NCI-H82 (cell line): ENCODE measurements around the gene GPR55.

Experiments
- DNase-seq: peaks from one replicate; lab custom pipeline; 2025; lab: John Stamatoyannopoulos, UW

Gene GPR55

DNA sequence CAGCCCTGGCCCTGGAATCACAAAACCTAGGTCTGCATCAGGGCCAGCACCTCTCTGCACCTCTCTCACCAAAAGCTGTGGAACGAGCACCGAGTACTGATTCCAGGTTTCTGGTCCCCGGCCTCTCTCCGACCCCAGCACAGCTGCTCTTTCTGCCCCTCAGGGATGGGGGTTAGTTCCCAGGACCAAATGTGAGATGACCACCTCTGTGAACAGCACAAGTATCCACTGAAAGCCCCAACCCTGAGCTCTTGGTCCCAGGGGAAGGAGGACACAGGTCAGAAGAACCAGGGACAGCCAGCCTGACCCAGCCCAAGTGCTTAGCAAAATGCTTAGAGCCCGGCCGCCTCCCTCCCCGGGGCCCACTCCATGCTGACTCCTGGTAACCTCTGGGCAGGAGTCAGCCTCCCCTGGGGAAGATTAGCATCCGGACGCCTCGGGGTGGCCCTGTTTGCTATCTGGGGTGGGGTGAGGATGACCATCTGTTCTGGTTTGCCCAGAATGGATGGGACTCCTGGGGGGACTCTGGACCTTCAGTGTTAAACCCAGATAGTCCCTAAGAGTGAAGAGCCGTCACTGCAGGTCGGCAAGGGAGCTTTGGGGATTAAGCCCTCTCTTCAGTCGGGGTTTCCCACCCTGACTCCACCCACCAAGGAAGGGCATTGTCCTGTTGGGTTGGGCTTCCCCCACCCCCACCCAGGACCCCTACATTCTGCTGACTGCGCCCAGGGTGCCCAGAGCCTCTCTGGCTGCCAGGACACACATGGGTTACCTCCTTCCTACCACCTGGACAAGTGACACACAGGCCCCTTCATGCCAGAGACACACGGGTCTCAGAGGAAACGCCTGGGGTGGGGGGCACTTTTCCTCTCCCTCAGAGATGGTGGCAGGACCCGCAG lies 9.4 kb upstream of the GPR55 start:
- DNase-seq: no peak

- no peak for DNase-seq
Observed at GRCh38 chr2:230933521-230934180, 8.6 kb upstream of the GPR55 start.

GRCh38 chr2:230932556-230933511 lies 7.8 kb upstream of the GPR55 start:
- DNase-seq: no peak

DNA sequence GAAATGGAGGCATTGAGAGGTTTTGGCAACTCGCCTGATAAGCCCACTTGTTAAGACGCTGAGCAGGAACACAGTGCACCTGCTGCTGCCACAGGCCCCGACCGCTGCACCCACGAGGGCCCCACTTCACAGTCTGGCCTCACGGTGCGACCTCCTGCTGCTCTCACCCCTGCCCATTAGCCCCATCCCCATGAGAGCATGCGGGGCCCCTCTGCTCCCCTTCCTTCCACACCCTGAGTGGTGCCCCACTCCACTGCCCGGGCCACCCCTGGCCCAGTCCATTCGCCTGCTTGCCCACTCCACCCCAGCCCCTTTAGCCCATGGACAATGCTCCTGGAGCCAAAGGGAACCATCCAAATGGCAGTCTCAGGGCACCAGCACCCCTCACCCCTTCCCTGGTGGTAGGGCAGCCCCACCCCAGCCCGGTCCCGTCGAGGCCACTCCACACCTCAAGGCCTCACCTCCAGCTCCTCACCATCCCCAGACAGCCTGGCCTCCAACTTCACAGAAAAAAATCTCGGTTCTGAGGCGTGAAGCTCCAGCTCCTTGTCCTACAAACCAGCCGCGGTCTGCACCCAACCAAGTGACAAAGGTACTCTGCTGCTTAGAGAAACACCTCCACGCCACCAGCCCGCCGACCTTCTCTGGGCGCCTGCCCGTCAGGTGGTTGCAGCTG lies 6.7 kb upstream of the GPR55 start:
- no peak for DNase-seq

DNA sequence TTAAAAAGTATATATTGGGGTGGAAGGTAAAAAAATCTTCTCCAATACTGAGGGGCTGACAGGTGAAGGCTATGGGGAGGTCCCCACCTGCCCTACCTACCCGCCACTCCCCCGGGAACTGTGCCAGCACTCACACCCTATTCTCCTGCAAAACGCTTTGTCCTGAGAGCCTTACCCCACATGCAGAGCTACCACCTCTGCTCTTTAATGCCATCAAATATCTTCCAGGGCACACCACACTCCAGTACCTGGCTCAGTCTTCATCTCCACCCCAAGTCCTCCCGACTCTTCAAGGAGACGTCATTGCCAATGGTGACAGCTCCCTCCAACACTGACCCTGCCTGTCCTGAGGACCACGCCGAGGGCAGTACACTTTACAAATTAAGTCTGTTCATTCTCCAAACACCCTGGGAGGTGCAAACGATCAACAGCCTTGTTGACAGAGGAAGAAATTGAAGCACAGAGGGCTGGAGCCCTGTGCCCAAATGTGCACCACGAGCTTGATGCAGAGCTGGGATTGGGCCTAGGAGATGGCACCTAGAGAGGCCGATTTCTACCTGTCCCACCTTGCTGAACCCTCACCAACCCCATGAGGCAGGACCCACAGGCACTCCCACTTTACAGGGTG lies 6.0 kb upstream of the GPR55 start:
- no peak for DNase-seq

DNA sequence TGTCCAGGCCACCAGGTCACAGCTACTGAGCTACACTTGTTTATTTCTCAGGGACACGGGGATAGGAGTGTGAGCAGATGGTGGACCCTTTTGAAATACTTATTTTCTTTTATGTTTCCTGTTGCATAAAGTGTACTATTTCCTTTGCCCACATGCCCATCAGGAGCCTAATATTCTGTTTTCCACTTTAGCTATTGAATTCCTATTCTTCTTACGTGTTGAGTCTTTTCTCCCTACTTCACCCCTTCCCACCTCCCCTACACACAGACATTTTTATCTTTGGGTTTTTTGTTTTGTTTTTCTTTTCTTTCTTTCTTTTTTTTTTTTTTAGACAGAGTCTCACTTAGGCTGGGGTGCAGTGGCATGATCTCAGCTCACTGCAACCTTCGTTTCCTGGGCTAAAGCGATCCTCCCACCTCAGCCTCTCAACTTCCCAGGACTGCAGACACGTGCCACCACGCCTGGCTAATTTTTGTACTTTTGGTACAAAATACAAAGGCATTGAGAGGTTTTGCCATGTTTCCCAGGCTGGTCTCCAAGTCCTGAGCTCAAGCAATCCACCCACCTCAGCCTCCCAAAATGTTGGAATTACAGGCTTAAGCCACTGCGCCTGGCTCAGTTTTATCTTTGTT lies 5.2 kb upstream of the GPR55 start:
- DNase-seq: no peak

GRCh38 chr2:230929381-230930148 lies 4.5 kb upstream of the GPR55 start:
- no peak for DNase-seq

DNA sequence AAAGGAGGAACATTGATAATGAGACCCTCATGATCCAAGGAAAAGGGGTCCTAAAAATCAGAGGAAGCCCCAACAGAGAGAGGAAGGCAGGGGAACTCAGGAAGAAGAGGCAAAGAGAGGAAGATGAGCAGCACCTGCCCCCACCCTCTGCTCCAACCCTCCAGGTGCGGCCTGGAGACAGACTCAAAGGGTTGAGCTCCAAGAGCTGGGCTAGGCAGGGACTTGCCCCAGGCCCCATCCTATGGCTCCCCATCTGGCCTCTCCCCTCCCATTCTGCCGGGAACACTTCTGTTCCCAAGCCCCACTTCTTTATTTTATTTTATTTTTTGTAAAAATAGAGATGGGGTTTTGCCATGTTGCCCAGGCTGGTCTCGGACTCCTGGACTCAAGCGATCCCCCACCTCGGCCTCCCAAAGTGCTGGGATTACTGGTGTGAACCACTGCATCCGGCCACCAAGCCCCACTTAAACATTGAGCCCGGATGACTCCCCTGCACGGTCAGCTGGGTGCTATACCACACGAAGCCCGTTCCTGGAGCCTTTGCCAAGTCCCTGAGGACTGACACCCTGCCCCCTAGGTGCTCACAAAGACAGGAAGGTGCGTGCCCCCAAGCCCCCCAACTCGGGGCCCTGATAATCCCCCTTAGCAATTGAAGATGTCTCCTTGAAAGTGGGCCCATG lies 3.8 kb upstream of the GPR55 start:
- no peak for DNase-seq

DNA sequence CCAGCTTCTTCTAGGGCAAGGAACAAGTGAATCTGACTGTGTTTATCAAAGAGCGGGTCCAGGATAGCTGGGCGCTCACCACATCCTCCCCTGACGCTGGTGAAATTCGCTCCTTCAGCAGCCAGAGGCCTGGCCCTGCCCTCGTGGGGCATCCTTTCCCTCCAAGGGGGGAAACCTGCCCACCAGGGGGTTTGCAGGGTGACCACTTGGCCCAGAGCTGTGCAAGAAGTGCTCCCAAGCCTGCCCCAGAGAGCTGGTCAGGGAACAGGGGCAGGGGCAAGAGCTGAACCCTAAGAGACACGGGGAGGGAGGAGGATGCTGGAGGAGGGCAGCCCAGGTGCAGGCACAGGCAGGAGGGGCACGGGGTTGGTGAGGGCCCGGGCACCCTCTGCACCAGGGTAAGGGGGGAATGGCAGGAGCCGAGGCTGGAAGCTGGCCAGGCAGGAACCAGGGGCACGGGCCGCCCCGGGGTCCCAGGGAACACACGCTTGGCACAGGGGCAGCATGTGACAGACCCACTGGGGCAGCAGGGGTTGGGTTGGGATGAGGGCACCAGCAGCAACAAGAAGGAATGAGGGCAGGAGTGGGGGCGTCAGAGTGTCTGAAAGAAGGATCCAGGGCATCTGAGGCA lies 2.8 kb upstream of the GPR55 start:
- DNase-seq: no peak

GRCh38 chr2:230925879-230926765 lies 1.1 kb upstream of the GPR55 start:
- DNase-seq: no peak

- no peak for DNase-seq
Observed at GRCh38 chr2:230925443-230925878, 419 bp upstream of the GPR55 start.

DNA sequence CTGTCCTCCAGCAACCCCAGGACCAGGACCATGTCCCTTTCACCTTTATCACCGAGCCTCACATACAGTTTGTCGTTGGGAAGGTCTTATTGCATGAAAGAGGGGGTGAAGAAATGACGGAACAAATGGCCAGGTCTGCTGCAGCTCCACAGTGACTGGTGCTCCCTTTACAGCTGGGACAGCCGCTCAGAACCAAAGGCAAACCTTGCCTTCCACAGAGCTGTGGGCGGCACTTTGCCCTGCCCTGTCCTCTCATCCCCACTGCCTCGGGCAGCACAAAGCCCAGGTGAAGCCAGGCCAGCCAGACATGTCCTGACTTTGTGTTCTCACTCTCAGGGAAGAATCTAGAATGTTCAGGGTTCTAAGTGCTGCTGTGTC lies 961 bp downstream of the GPR55 start:
- DNase-seq: no peak

DNA sequence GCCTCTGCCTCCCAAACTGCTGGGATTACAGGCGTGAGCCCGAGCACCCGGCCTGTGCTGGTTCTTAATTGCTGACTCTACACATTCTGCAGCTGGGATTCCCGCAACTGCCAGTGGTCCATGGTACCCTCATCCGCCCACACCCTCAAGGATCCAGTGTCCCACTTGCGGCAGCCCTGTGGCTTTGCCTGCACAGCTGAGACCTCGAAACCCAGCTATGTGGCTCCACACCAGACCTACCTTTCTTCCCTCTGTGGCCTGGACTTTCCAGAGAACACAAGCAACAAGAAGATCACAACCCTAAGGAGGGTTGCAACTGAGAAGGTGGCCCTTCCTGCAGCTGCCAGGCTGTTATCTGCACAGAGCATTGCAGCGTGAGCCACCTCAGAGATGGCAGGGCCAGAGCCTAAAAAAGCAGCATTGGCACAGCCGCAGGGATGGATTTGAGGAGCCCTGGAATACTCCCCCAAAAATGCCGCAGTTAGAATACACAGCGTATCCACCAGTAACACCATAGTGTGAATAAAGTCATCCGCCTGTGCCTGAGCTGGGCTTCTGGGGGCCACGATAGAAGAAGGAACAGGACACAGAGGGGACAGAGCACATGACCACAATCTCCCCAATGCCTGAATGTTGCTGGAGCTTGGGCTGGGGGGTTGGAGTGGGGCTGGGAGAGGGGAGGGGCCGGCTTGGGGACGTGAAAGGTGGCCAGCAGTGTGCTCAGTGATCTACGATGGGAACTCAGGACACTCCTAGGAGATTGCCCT lies 1.9 kb downstream of the GPR55 start:
- DNase-seq: no peak

- DNase-seq: no peak
Observed at GRCh38 chr2:230921806-230922595, 3.0 kb downstream of the GPR55 start.

- no peak for DNase-seq
Observed at GRCh38 chr2:230920167-230920566, 4.9 kb downstream of the GPR55 start.

DNA sequence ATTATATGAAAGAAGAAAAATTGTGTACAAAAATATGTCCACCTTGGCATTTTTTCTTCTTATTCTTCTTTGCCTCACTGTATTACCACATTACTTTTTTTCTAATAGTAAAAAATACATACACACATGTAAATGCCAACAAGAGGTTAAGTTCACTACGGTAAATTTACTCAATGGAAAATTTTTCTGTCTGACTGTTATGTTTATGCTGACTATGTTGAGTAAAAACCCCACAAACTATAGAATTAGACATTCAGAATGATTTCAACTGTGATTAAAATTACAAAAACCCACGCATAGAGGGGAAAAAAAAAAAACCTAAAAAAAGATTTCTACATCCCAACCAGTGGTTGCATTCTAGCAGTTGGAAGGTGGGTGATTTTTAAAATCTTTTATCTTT lies 5.4 kb downstream of the GPR55 start:
- DNase-seq: no peak
